ENCODE results near the gene KCNK3.
"Not testable (repeated sequence)": the region's sequence is repeated elsewhere in the genome, so short reads cannot be mapped to it uniquely, and the experiment has no call there.

The KCNK3 gene

DNA sequence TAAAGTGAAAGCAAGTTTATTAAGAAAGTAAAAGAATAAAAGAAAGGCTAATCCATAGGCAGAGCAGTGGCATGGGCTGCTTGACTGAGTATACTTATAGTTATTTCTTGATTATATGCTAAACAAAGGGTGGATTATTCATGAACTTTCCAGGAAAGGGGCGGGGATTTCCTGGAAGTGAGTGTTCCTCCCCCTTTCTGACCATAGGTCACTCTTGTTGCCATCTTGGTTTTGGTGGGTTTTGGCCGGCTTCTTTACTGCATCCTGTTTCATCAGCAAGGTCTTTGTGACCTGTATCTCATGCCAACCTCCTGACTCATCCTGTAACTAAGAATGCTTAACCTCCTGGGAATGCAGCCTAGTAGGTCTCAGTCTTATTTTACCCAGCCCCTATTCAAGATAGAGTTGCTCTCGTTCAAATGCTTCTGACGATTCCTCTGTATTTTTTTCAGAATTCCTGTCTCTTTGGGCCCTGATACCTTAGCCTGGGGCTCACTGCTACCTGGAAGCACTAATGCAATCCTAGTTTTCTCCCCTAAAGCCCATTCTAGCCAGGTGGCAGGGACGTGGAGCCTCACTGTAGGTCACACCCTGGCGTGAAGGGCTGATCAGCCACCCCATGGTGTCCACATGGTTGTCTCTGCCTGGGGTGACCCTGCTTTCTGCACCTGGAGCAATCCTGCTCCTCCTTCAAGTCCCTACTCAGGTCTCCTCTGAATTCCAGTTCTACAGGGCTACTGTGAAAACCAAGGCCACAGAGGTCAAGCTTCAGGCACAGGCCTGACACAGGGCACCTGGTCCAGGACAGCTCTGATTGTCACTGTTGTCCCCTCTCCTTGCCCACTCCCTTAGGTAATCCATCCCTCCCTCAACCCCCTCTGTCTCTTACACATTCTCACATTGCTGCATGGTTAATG is 65.6 kb downstream of the KCNK3 start:
- H3K4me3 ChIP-seq (ENCODE audit: low read depth in 1 of 2, low read length in 2 of 2), result no peak overlapping the region
- no peak overlapping the region for H3K9ac ChIP-seq (ENCODE audit: low read length)
- H3K9me3 ChIP-seq (ENCODE audit: low read length), result no peaks in the 10 kb centered on the region
- no peak overlapping the region for H3K27ac ChIP-seq (ENCODE audit: low read depth, low read length)
- H3K36me3 ChIP-seq (ENCODE audit: insufficient read depth, low read length), result no peaks in the 10 kb centered on the region
- H3K27me3 ChIP-seq (ENCODE audit: control insufficient read depth in 1 of 2, insufficient read depth in 2 of 2, low read length in 2 of 2), result no peaks in the 10 kb centered on the region
- H3K4me1 ChIP-seq (ENCODE audit: insufficient read depth, low read length), result no peaks in the 10 kb centered on the region

DNA sequence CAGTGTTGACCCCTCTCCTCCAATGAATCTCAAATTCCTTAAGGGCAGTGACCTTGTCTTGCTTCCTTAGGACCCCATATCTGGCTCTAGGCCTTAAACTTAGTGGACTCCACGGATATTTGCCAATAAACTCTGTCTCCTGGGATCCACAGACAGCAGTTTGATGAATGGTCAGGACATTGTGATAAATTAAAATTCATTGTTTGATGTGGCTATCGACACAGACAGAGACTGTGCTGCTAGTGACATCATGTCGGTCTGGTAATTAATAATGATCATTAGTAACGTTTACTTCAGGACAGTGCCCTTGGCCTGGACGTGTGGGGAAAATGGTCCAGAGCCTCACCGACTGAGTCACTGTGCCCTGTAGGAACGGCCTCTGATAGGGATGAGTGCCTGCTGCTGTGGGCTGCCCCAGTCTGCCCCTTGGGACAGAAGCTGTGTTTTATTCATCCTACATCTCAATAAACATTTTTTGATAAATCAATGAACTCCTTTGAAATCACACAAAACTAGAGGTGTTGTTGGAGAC is 66.3 kb downstream of the KCNK3 start:
- Histone ChIP-seq H3K9me3 (ENCODE audit: low read length) (no peaks in the 10 kb centered on the region), H3K27ac (ENCODE audit: low read depth, low read length) (no peak overlapping the region), H3K4me3 (ENCODE audit: low read depth in 1 of 2, low read length in 2 of 2) (no peak overlapping the region)

GRCh38 chr2:26759845-26760244 is 67.3 kb downstream of the KCNK3 start:
- no peaks in the 10 kb centered on the region for H3K9me3 ChIP-seq (ENCODE audit: low read length)
- H3K4me3 ChIP-seq (ENCODE audit: low read depth in 1 of 2, low read length in 2 of 2), result no peak overlapping the region
- H3K27me3 ChIP-seq (ENCODE audit: control insufficient read depth in 1 of 2, insufficient read depth in 2 of 2, low read length in 2 of 2), result no peaks in the 10 kb centered on the region
- no peaks in the 10 kb centered on the region for H3K36me3 ChIP-seq (ENCODE audit: insufficient read depth, low read length)
- no peak overlapping the region for H3K9ac ChIP-seq (ENCODE audit: low read length)
- H3K27ac ChIP-seq (ENCODE audit: low read depth, low read length), result no peak overlapping the region
- peaks cover 2% of the 10 kb centered on the region for H3K4me1 ChIP-seq (ENCODE audit: insufficient read depth, low read length)

More for the DNA sequence above, 66.3 kb downstream of the KCNK3 start:
- Histone ChIP-seq H3K36me3 (ENCODE audit: insufficient read depth, low read length) (no peaks in the 10 kb centered on the region), H3K27me3 (ENCODE audit: control insufficient read depth in 1 of 2, insufficient read depth in 2 of 2, low read length in 2 of 2) (no peaks in the 10 kb centered on the region), H3K4me1 (ENCODE audit: insufficient read depth, low read length) (no peaks in the 10 kb centered on the region), H3K9ac (ENCODE audit: low read length) (no peak overlapping the region)

GRCh38 chr2:26760991-26761390 is 68.5 kb downstream of the KCNK3 start:
- H3K9ac ChIP-seq (ENCODE audit: low read length); H3K9me3 ChIP-seq (ENCODE audit: low read length); H3K27me3 ChIP-seq (ENCODE audit: control insufficient read depth in 1 of 2, insufficient read depth in 2 of 2, low read length in 2 of 2); H3K36me3 ChIP-seq (ENCODE audit: insufficient read depth, low read length); H3K27ac ChIP-seq (ENCODE audit: low read depth, low read length); H3K4me3 ChIP-seq (ENCODE audit: low read depth in 1 of 2, low read length in 2 of 2): not testable (repeated sequence)
- peaks cover 14% of the 10 kb centered on the region for H3K4me1 ChIP-seq (ENCODE audit: insufficient read depth, low read length)

DNA sequence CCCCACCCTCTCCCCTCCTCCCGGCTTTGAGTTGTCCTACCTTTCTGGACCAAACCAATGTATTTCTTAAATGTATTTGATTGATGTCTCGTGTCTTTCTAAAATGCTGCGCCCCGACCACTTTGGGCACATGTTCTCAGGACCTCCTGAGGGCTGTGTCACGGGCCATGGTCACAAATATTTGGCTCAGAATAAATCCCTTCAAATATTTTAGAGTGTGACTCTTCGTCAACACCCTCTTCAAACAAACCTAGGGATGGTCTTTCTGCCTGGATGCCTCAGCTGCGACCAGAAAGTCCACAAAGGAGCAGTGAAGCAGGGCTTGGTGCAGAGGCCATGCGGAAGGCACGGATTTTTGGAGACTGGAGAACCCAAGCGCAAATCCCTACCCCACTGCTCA is 70.5 kb downstream of the KCNK3 start:
- H3K9ac ChIP-seq (ENCODE audit: low read length), result no peak overlapping the region
- H3K4me1 ChIP-seq (ENCODE audit: insufficient read depth, low read length), result peaks cover 23% of the 10 kb centered on the region
- no peaks in the 10 kb centered on the region for H3K9me3 ChIP-seq (ENCODE audit: low read length)

GRCh38 chr2:26764078-26764887 is 71.8 kb downstream of the KCNK3 start, which contains the start of gene SLC35F6:
Gene SLC35F6, plus strand, starts transcription at chr2:26764284. Its CDS starts 66 bp downstream, at chr2:26764350.
- no peaks in the 10 kb centered on the region for H3K9me3 ChIP-seq (ENCODE audit: low read length)
- peak within 1 kb of the TSS; percentile 84 to 96 for H3K4me3 ChIP-seq (ENCODE audit: low read depth in 1 of 2, low read length in 2 of 2)
- no peaks in the 10 kb centered on the region for H3K36me3 ChIP-seq (ENCODE audit: insufficient read depth, low read length)
- H3K9ac ChIP-seq (ENCODE audit: low read length), result peak within 1 kb of the TSS; percentile 85
- H3K27ac ChIP-seq (ENCODE audit: low read depth, low read length), result peak within 1 kb of the TSS; percentile 95
- H3K4me1 ChIP-seq (ENCODE audit: insufficient read depth, low read length), result peaks cover 24% of the 10 kb centered on the region
- no peaks in the 10 kb centered on the region for H3K27me3 ChIP-seq (ENCODE audit: control insufficient read depth in 1 of 2, insufficient read depth in 2 of 2, low read length in 2 of 2)

More for the DNA sequence above, 70.5 kb downstream of the KCNK3 start:
- Histone ChIP-seq H3K27ac (ENCODE audit: low read depth, low read length) (no peak overlapping the region), H3K36me3 (ENCODE audit: insufficient read depth, low read length) (no peaks in the 10 kb centered on the region), H3K27me3 (ENCODE audit: control insufficient read depth in 1 of 2, insufficient read depth in 2 of 2, low read length in 2 of 2) (no peaks in the 10 kb centered on the region), H3K4me3 (ENCODE audit: low read depth in 1 of 2, low read length in 2 of 2) (no peak overlapping the region)

DNA sequence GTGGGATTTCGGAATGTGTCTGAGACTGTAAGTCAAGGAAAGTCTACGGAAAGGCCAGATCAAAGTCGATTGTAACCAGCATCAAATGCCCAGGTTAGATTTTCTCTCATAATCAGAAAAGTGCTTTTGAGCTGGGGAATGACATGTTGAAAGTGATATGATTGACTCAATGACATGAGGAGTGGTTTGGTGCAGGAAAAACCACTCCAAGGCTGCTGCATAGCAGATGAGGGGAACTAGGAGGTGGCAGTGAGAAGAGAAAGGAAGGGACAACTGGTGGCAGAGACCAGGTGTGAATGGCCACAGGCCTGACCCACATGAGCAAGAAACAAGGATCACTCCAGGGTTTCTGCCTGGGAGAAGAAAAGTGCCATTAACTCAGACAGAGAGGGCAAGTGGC is 72.4 kb downstream of the KCNK3 start:
- peak overlapping the region; percentile 95 for H3K27ac ChIP-seq (ENCODE audit: low read depth, low read length)
- peaks cover 29% of the 10 kb centered on the region for H3K4me1 ChIP-seq (ENCODE audit: insufficient read depth, low read length)
- no peaks in the 10 kb centered on the region for H3K36me3 ChIP-seq (ENCODE audit: insufficient read depth, low read length)
- peak overlapping the region; percentile 84 to 96 for H3K4me3 ChIP-seq (ENCODE audit: low read depth in 1 of 2, low read length in 2 of 2)
- no peaks in the 10 kb centered on the region for H3K27me3 ChIP-seq (ENCODE audit: control insufficient read depth in 1 of 2, insufficient read depth in 2 of 2, low read length in 2 of 2)
- H3K9me3 ChIP-seq (ENCODE audit: low read length), result no peaks in the 10 kb centered on the region
- H3K9ac ChIP-seq (ENCODE audit: low read length), result peak overlapping the region; percentile 85

DNA sequence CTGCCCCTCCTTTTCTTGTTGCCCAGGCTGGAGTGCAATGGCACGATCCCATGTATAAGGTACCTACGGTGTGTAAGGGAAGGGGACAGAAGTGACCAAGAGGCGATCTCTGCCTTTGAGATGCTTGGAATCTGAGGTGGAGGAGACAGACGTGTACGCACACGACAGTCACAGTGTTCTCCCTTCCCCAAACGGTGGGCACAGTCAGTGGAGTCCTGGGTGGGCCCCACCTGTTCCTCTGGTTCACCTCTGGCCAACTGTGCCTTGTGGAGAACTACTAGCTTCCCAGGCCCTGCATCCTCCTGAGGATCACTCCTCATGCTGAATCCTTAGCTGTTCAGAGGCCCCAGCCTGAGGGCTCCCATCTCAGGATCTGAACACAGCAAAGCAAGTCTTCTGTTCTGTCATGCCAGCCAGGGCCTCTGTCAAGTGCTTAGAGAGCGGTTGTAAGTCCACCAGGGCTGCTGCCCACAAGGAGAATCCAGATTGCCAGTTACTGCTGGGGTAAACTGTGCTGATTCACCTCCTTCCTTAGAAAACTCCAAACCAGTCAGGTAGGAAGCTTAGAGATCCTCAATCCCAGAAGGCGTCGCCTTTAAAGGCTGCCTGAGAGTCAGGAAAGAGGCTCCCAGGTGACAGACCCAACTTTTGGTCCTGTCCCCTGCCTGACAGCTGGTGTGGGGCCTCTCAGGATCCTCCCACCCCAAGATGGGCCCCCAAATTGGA is 73.1 kb downstream of the KCNK3 start:
- H3K9ac ChIP-seq (ENCODE audit: low read length), result peak overlapping the region; percentile 85
- H3K4me3 ChIP-seq (ENCODE audit: low read depth in 1 of 2, low read length in 2 of 2), result peak overlapping the region in 1 of 2 donors; percentile 84
- H3K27me3 ChIP-seq (ENCODE audit: control insufficient read depth in 1 of 2, insufficient read depth in 2 of 2, low read length in 2 of 2), result no peaks in the 10 kb centered on the region
- no peaks in the 10 kb centered on the region for H3K36me3 ChIP-seq (ENCODE audit: insufficient read depth, low read length)
- H3K4me1 ChIP-seq (ENCODE audit: insufficient read depth, low read length), result peaks cover 36% of the 10 kb centered on the region
- no peaks in the 10 kb centered on the region for H3K9me3 ChIP-seq (ENCODE audit: low read length)
- H3K27ac ChIP-seq (ENCODE audit: low read depth, low read length), result peak overlapping the region; percentile 95

GRCh38 chr2:26767129-26767528 is 74.6 kb downstream of the KCNK3 start:
- H3K4me1 ChIP-seq (ENCODE audit: insufficient read depth, low read length), result peaks cover 51% of the 10 kb centered on the region
- H3K9me3 ChIP-seq (ENCODE audit: low read length), result no peaks in the 10 kb centered on the region
- no peaks in the 10 kb centered on the region for H3K27me3 ChIP-seq (ENCODE audit: control insufficient read depth in 1 of 2, insufficient read depth in 2 of 2, low read length in 2 of 2)
- H3K36me3 ChIP-seq (ENCODE audit: insufficient read depth, low read length), result no peaks in the 10 kb centered on the region
- no peak overlapping the region for H3K4me3 ChIP-seq (ENCODE audit: low read depth in 1 of 2, low read length in 2 of 2)
- peak overlapping the region; percentile 27 for H3K9ac ChIP-seq (ENCODE audit: low read length)
- H3K27ac ChIP-seq (ENCODE audit: low read depth, low read length), result no peak overlapping the region

DNA sequence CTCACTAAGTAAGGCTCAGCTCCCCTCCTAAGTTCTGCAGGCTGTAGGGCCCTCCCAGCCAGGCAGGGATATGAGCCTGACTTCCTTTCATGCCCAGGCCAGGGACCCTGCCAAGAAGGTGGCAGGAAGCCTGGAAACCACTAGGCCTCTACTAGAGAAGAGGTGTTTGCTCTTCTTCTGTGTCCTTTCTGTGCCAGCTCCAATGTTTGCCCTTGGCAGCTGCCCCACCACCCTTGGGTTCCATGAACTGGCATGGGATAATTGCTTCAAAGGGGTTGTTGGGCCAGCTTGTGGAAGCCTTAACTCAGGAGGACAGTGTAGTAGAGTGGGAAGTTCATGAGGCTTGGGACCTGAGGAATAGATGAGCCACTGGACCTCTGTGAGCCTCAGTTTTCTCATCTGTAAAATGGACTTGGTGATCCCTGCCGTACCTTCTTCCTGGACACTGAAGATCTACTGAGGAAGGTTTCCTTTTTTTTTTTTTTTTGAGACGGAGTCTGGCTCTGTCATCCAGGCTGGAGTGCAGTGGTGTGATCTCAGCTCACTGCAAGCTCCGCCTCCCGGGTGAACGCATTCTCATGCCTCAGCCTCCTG is 75.5 kb downstream of the KCNK3 start:
- no peaks in the 10 kb centered on the region for H3K36me3 ChIP-seq (ENCODE audit: insufficient read depth, low read length)
- H3K27ac ChIP-seq (ENCODE audit: low read depth, low read length), result no peak overlapping the region
- H3K4me1 ChIP-seq (ENCODE audit: insufficient read depth, low read length), result peaks cover 60% of the 10 kb centered on the region
- no peaks in the 10 kb centered on the region for H3K27me3 ChIP-seq (ENCODE audit: control insufficient read depth in 1 of 2, insufficient read depth in 2 of 2, low read length in 2 of 2)
- no peaks in the 10 kb centered on the region for H3K9me3 ChIP-seq (ENCODE audit: low read length)
- no peak overlapping the region for H3K4me3 ChIP-seq (ENCODE audit: low read depth in 1 of 2, low read length in 2 of 2)
- no peak overlapping the region for H3K9ac ChIP-seq (ENCODE audit: low read length)

Data from muscle layer of colon (tissue), 2 donors.